ENCODE results near the gene NOP16. TPM values are rescaled to one million over a fixed set of nuclear protein-coding genes. Genes with fewer than 3 reads are reported as not detected.

NOP16 gene
- total RNA-seq, 4 donors from 2014 or later, result 21.9 to 33.9 (median 30.5) TPM

- Histone ChIP-seq H3K9me3 (no peaks in the 10 kb centered on the region), H3K4me1 (peaks cover 30% of the 10 kb centered on the region), H3K27me3 (no peaks in the 10 kb centered on the region), H3K36me3 (peaks cover 47% of the 10 kb centered on the region), H3K4me3 (no peak overlapping the region), H3K27ac (no peak overlapping the region)
- DNase-seq (ENCODE audit: low spot score in 2 of 2), result no peak
- WGBS, result 89% methylated on average over 1 of the region's 1 CpG
- no peak for TF ChIP-seq POLR2A (IDR thresholded peaks at IDR 0.05)
- no peak for TF ChIP-seq POLR2AphosphoS5 (IDR thresholded peaks at IDR 0.05)
- no peak for TF ChIP-seq CTCF (IDR thresholded peaks at IDR 0.05)
- no peak for TF ChIP-seq EP300 (IDR thresholded peaks at IDR 0.05)
Measured at GRCh38 chr5:176386491-176386890, 1.9 kb downstream of the NOP16 start.

- Histone ChIP-seq H3K27ac (no peak overlapping the region), H3K36me3 (peaks cover 44% of the 10 kb centered on the region), H3K27me3 (no peaks in the 10 kb centered on the region), H3K9me3 (no peaks in the 10 kb centered on the region), H3K4me3 (no peak overlapping the region), H3K4me1 (peaks cover 26% of the 10 kb centered on the region)
- WGBS, result 88% methylated on average over 12 of the region's 12 CpGs
- DNase-seq (ENCODE audit: low spot score in 2 of 2), result no peak
- TF ChIP-seq POLR2AphosphoS5 (IDR thresholded peaks at IDR 0.05) (no peak), EP300 (IDR thresholded peaks at IDR 0.05) (no peak), CTCF (IDR thresholded peaks at IDR 0.05) (no peak), POLR2A (IDR thresholded peaks at IDR 0.05) (no peak)
Measured at GRCh38 chr5:176384991-176385390, 3.4 kb downstream of the NOP16 start.

GRCh38 chr5:176384366-176384930 lies 4.0 kb downstream of the NOP16 start:
- Histone ChIP-seq H3K36me3 (peaks cover 44% of the 10 kb centered on the region), H3K4me1 (peaks cover 22% of the 10 kb centered on the region)

GRCh38 chr5:176383961-176384360 lies 4.4 kb downstream of the NOP16 start:
- Histone ChIP-seq H3K4me3 (no peak overlapping the region), H3K36me3 (peaks cover 44% of the 10 kb centered on the region), H3K27ac (no peak overlapping the region), H3K4me1 (peaks cover 21% of the 10 kb centered on the region), H3K9me3 (no peaks in the 10 kb centered on the region), H3K27me3 (no peaks in the 10 kb centered on the region)
- TF ChIP-seq CTCF (IDR thresholded peaks at IDR 0.05), result no peak
- TF ChIP-seq POLR2AphosphoS5 (IDR thresholded peaks at IDR 0.05), result no peak
- no peak for TF ChIP-seq EP300 (IDR thresholded peaks at IDR 0.05)
- TF ChIP-seq POLR2A (IDR thresholded peaks at IDR 0.05), result no peak
- DNase-seq (ENCODE audit: low spot score in 2 of 2), result no peak
- 74% methylated on average over 9 of the region's 9 CpGs for WGBS

More at GRCh38 chr5:176384366-176384930, 4.0 kb downstream of the NOP16 start:
- no peak for DNase-seq (ENCODE audit: low spot score in 2 of 2)
- TF ChIP-seq EP300 (IDR thresholded peaks at IDR 0.05) (no peak), POLR2AphosphoS5 (IDR thresholded peaks at IDR 0.05) (no peak)
- no peak overlapping the region for H3K27ac ChIP-seq
- WGBS, result 88% methylated on average over 6 of the region's 8 CpGs
- no peaks in the 10 kb centered on the region for H3K27me3 ChIP-seq
- H3K4me3 ChIP-seq, result no peak overlapping the region
- H3K9me3 ChIP-seq, result no peaks in the 10 kb centered on the region

GRCh38 chr5:176383248-176383905 lies 5.0 kb downstream of the NOP16 start:
- Histone ChIP-seq H3K27me3 (no peaks in the 10 kb centered on the region), H3K27ac (no peak overlapping the region), H3K9me3 (no peaks in the 10 kb centered on the region), H3K4me1 (peaks cover 21% of the 10 kb centered on the region), H3K36me3 (peaks cover 44% of the 10 kb centered on the region), H3K4me3 (no peak overlapping the region)
- WGBS, result 85% methylated on average over 15 of the region's 15 CpGs
- no peak for DNase-seq (ENCODE audit: low spot score in 2 of 2)
- TF ChIP-seq CTCF (IDR thresholded peaks at IDR 0.05), result no peak
- no peak for TF ChIP-seq EP300 (IDR thresholded peaks at IDR 0.05)
- no peak for TF ChIP-seq POLR2AphosphoS5 (IDR thresholded peaks at IDR 0.05)
- no peak for TF ChIP-seq POLR2A (IDR thresholded peaks at IDR 0.05)
